ENCODE results near the gene CAMSAP2.

The CAMSAP2 gene

GRCh38 chr1:200751717-200752116 is 13.0 kb downstream of the CAMSAP2 start:
- no peak overlapping the region for H3K4me3 ChIP-seq (ENCODE audit: low read length)
- no peak for TF ChIP-seq CTCF (conservative IDR thresholded peaks at IDR 0.05; ENCODE audit: low read depth, low read length)
- DNase-seq (ENCODE audit: low read depth): no peak

GRCh38 chr1:200753650-200754198 is 15.0 kb downstream of the CAMSAP2 start:
- H3K4me3 ChIP-seq (ENCODE audit: low read length): no peak overlapping the region
- no peak for DNase-seq (ENCODE audit: low read depth)
- TF ChIP-seq CTCF (conservative IDR thresholded peaks at IDR 0.05; ENCODE audit: low read depth, low read length): no peak

GRCh38 chr1:200755456-200755855 is 16.8 kb downstream of the CAMSAP2 start:
- DNase-seq (ENCODE audit: low read depth): no peak
- no peak overlapping the region for H3K4me3 ChIP-seq (ENCODE audit: low read length)
- no peak for TF ChIP-seq CTCF (conservative IDR thresholded peaks at IDR 0.05; ENCODE audit: low read depth, low read length)

- no peak for TF ChIP-seq CTCF (conservative IDR thresholded peaks at IDR 0.05; ENCODE audit: low read depth, low read length)
- no peak for DNase-seq (ENCODE audit: low read depth)
- no peak overlapping the region for H3K4me3 ChIP-seq (ENCODE audit: low read length)
These were observed 23.4 kb downstream of the CAMSAP2 start for GRCh38 chr1:200762089-200762488.

- no peak overlapping the region for H3K4me3 ChIP-seq (ENCODE audit: low read length)
- TF ChIP-seq CTCF (conservative IDR thresholded peaks at IDR 0.05; ENCODE audit: low read depth, low read length): no peak
- DNase-seq (ENCODE audit: low read depth): no peak
These were observed 28.6 kb downstream of the CAMSAP2 start for GRCh38 chr1:200767321-200767720.

- TF ChIP-seq CTCF (conservative IDR thresholded peaks at IDR 0.05; ENCODE audit: low read depth, low read length): no peak
- DNase-seq (ENCODE audit: low read depth): no peak
- no peak overlapping the region for H3K4me3 ChIP-seq (ENCODE audit: low read length)
These were observed 33.2 kb downstream of the CAMSAP2 start for GRCh38 chr1:200771625-200772555.

- no peak for TF ChIP-seq CTCF (conservative IDR thresholded peaks at IDR 0.05; ENCODE audit: low read depth, low read length)
- no peak overlapping the region for H3K4me3 ChIP-seq (ENCODE audit: low read length)
- no peak for DNase-seq (ENCODE audit: low read depth)
These were observed 35.6 kb downstream of the CAMSAP2 start for GRCh38 chr1:200774311-200774710.
